Mesenchymal stem cell (in vitro differentiated cells and primary cell): Measurements from ENCODE around the gene POLR1D.
"Not testable (repeated sequence)": the region's sequence is repeated elsewhere in the genome, so short reads cannot be mapped to it uniquely, and the experiment has no call there.

Source experiments
- DNase-seq: peaks from one replicate; pipeline ENCODE4 v3.0.0-alpha.2; 2013
- H2AFZ ChIP-seq: one replicate; pipeline ENCODE4 v1.6.1; 2013; ENCODE audit warnings: low read depth, mild to moderate bottlenecking, control low read depth, inconsistent platforms, low read length, moderate library complexity
- H2AK5ac ChIP-seq: 2 replicates; pipeline ENCODE4 v1.6.1; 2013; ENCODE audit warnings: low read length, moderate library complexity, mild to moderate bottlenecking, inconsistent platforms; ENCODE audit not compliant: severe bottlenecking
- H2BK120ac ChIP-seq: one replicate; pipeline ENCODE4 v1.6.1; 2013; ENCODE audit warnings: low read depth, mild to moderate bottlenecking, inconsistent platforms, low read length, moderate library complexity
- H2BK12ac ChIP-seq, 2 experiments: one replicate each; pipeline ENCODE4 v1.6.1; 2013; ENCODE audit warnings: inconsistent platforms in 2 of 2, low read length in 2 of 2, mild to moderate bottlenecking in 2 of 2, moderate library complexity in 2 of 2, control low read depth in 1 of 2
- H2BK15ac ChIP-seq: one replicate; pipeline ENCODE4 v1.6.1; 2013; ENCODE audit warnings: mild to moderate bottlenecking, low read depth, inconsistent platforms; ENCODE audit not compliant: poor library complexity, severe bottlenecking
- H2BK5ac ChIP-seq: 2 replicates; pipeline ENCODE4 v1.6.1; 2013; ENCODE audit warnings: low read depth, mild to moderate bottlenecking, low read length, control low read depth, inconsistent platforms; ENCODE audit not compliant: poor library complexity, severe bottlenecking
- H3K14ac ChIP-seq, 2 experiments: one replicate each; pipeline ENCODE4 v1.6.1; 2013; ENCODE audit warnings: inconsistent platforms in 2 of 2, low read length in 2 of 2, control low read depth in 1 of 2, mild to moderate bottlenecking in 1 of 2, moderate library complexity in 1 of 2
- H3K18ac ChIP-seq, 2 experiments: one replicate each; pipeline ENCODE4 v1.6.1; 2013; ENCODE audit warnings: inconsistent platforms in 2 of 2, low read length in 2 of 2, control low read depth in 1 of 2, low read depth in 1 of 2, mild to moderate bottlenecking in 1 of 2
- H3K23ac ChIP-seq, 2 experiments: one replicate each; pipeline ENCODE4 v1.6.1; 2013; ENCODE audit warnings: inconsistent platforms in 2 of 2, low read length in 2 of 2, mild to moderate bottlenecking in 2 of 2, moderate library complexity in 2 of 2, control low read depth in 1 of 2
- H3K27ac ChIP-seq: 2 replicates; pipeline ENCODE4 v1.5.1; 2013; ENCODE audit warnings: mild to moderate bottlenecking, moderate library complexity, low read length, control low read depth, inconsistent platforms; ENCODE audit not compliant: poor library complexity, severe bottlenecking
- H3K27me3 ChIP-seq, 2 experiments: 2 replicates each; pipeline versions ENCODE4 v1.6.1 to v1.7.0; 2013; ENCODE audit warnings: low read length in 2 of 2, mild to moderate bottlenecking in 2 of 2, moderate library complexity in 2 of 2, control low read depth in 1 of 2, inconsistent platforms in 1 of 2; ENCODE audit not compliant: control insufficient read depth in 1 of 2, insufficient read depth in 1 of 2
- H3K36me3 ChIP-seq, 2 experiments: 2 replicates each; pipeline versions ENCODE4 v1.6.1 to v1.7.0; 2013; ENCODE audit warnings: low read length in 2 of 2, control low read depth in 1 of 2, inconsistent platforms in 1 of 2, low read depth in 1 of 2, mild to moderate bottlenecking in 1 of 2; ENCODE audit not compliant: insufficient read depth in 2 of 2, control insufficient read depth in 1 of 2
- H3K4ac ChIP-seq, 2 experiments: one replicate each; pipeline ENCODE4 v1.6.1; 2013; ENCODE audit warnings: inconsistent platforms in 2 of 2, low read length in 2 of 2, mild to moderate bottlenecking in 2 of 2, moderate library complexity in 2 of 2, control low read depth in 1 of 2, low read depth in 1 of 2
- H3K4me1 ChIP-seq: 2 replicates; pipeline ENCODE4 v1.6.1; 2013; ENCODE audit warnings: low read depth, low read length, control low read depth; ENCODE audit not compliant: control insufficient read depth, insufficient read depth
- H3K4me2 ChIP-seq: 2 replicates; pipeline ENCODE4 v1.6.1; 2013; ENCODE audit warnings: low read length, mild to moderate bottlenecking, inconsistent platforms; ENCODE audit not compliant: poor library complexity, severe bottlenecking
- H3K4me3 ChIP-seq, 2 experiments: 2 replicates each; pipeline versions ENCODE4 v1.5.1 to v1.7.0; 2013; ENCODE audit warnings: low read length in 2 of 2, mild to moderate bottlenecking in 2 of 2, control low read depth in 1 of 2, low read depth in 1 of 2; ENCODE audit not compliant: insufficient read depth in 1 of 2
- H3K79me1 ChIP-seq: replicated peaks from 2 replicates; pipeline ENCODE4 v1.6.1; 2013; ENCODE audit warnings: mild to moderate bottlenecking, control low read depth, low read length, inconsistent platforms; ENCODE audit not compliant: poor library complexity, severe bottlenecking
- H3K9ac ChIP-seq: 2 replicates; pipeline ENCODE4 v1.7.0; 2013; ENCODE audit warnings: mild to moderate bottlenecking, low read length, moderate library complexity
- H3K9me3 ChIP-seq: 2 replicates; pipeline ENCODE4 v1.7.0; 2013; ENCODE audit warnings: mild to moderate bottlenecking, low read length; ENCODE audit not compliant: control insufficient read depth
- H4K8ac ChIP-seq: one replicate; pipeline ENCODE4 v1.6.1; 2013; ENCODE audit warnings: inconsistent platforms, mild to moderate bottlenecking, low read length, moderate library complexity
- H4K91ac ChIP-seq: one replicate; pipeline ENCODE4 v1.6.1; 2013; ENCODE audit warnings: mild to moderate bottlenecking, low read length, inconsistent platforms
- WGBS: methylation state at CpG from one replicate; pipeline ENCODE4 v1.1.7; 2013; ENCODE audit warnings: mixed read lengths; 5-methylcytosine and 5-hydroxymethylcytosine counted together

The POLR1D gene

DNA sequence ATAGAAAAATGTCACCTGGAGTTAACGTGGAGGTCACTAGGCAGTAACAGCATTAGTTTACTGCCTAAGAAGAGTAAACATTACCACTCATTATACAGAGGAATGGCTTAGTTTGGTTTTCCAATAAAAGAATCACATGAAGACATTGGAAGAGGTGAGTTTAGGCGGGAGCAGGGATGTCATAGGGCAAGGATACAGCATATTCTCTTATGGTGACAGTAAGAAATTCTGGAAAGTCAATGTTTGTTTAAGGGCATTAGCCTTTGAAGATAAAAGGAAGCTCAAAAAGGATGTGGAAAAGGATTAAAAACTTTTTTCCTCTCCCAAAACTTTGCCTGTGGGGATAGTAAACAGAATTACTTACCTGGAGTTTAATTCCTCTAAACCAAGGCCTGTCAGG, 4.1 kb downstream of the POLR1D start:
- 100% methylated on average over 1 of the region's 2 CpGs for WGBS
- Histone ChIP-seq H3K4me1 (peaks cover 4% of the 10 kb centered on the region), H2BK120ac (no peak overlapping the region), H3K9me3 (no peaks in the 10 kb centered on the region), H3K27me3 (no peaks in the 10 kb centered on the region), H2AK5ac (no peak overlapping the region), H2AFZ (no peak overlapping the region), H3K36me3 (peaks cover 2 to 45% of the 10 kb centered on the region in 2 experiments), H2BK12ac (no peak overlapping the region), H2BK15ac (no peak overlapping the region), H3K79me1 (peaks cover 29% of the 10 kb centered on the region), H3K4me2 (no peak overlapping the region), H3K4me3 (no peak overlapping the region), H4K91ac (no peak overlapping the region), H3K14ac (no peak overlapping the region), H4K8ac (no peak overlapping the region), H3K9ac (no peak overlapping the region), H3K4ac (no peak overlapping the region), H3K27ac (no peak overlapping the region), H3K23ac (no peak overlapping the region), H3K18ac (no peak overlapping the region), H2BK5ac (no peak overlapping the region)
- DNase-seq = no peak

DNA sequence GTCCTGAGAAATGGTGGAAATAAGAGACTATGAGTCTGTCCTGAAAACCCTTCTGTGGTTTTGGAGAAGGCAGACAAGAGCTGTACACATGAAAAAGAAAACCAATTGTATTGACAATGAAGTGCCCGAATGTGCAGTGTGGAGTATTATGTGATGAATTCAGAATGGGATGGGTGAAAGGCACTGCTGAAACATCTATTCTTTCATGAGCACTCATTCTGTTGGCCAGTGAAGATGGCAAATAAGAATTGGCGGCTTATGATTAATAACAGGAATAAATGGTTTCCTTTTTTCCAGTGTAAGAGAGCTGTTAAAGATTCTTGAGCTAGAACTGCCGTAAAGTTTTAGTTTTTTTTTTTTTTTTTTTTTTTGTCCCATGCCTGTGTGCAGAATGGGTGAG, 5.7 kb downstream of the POLR1D start:
- 94% methylated on average over 3 of the region's 3 CpGs for WGBS

DNA sequence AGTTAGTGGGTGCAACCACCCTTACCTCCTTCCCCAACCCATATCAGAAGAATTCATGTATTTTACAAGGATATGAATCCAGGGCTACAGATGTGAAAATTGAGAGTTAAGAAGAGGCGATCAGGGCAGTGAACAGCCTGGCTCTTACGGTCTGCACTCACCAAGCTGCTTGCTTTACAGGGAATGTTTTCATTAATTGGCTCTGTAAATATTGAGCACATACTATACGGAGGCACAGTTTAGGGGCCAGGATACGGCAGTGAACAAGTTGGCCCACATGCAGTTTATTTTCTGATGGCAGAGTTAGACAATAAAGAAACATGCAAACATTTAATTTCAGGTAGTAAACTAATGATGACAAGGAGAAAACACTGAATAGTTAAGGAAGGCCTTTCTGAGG, 6.4 kb downstream of the POLR1D start:
- no peak overlapping the region for H3K23ac ChIP-seq
- H2BK12ac ChIP-seq = no peak overlapping the region
- H3K4me3 ChIP-seq = no peak overlapping the region
- no peaks in the 10 kb centered on the region for H3K4me1 ChIP-seq
- H3K27ac ChIP-seq = no peak overlapping the region
- H2BK5ac ChIP-seq = no peak overlapping the region
- no peak overlapping the region for H2AFZ ChIP-seq
- no peaks in the 10 kb centered on the region for H3K9me3 ChIP-seq
- H3K79me1 ChIP-seq = peaks cover 36% of the 10 kb centered on the region
- H4K8ac ChIP-seq = no peak overlapping the region
- H3K36me3 ChIP-seq = peaks cover 9 to 61% of the 10 kb centered on the region in 2 experiments
- no peak overlapping the region for H4K91ac ChIP-seq
- no peak overlapping the region for H2AK5ac ChIP-seq
- H3K9ac ChIP-seq = no peak overlapping the region
- 81% methylated on average over 4 of the region's 4 CpGs for WGBS
- no peak overlapping the region for H2BK15ac ChIP-seq
- no peak overlapping the region for H3K4ac ChIP-seq
- H3K14ac ChIP-seq = no peak overlapping the region
- H3K18ac ChIP-seq = no peak overlapping the region
- no peaks in the 10 kb centered on the region for H3K27me3 ChIP-seq
- no peak overlapping the region for H2BK120ac ChIP-seq
- DNase-seq = no peak
- H3K4me2 ChIP-seq = no peak overlapping the region

More for the DNA sequence above, 5.7 kb downstream of the POLR1D start:
- Histone ChIP-seq H4K91ac (no peak overlapping the region), H4K8ac (no peak overlapping the region), H3K4ac (no peak overlapping the region), H3K4me3 (no peak overlapping the region), H3K27me3 (no peaks in the 10 kb centered on the region), H3K18ac (no peak overlapping the region), H3K36me3 (peaks cover 7 to 58% of the 10 kb centered on the region in 2 experiments), H3K27ac (no peak overlapping the region), H3K23ac (no peak overlapping the region), H3K9me3 (no peaks in the 10 kb centered on the region), H3K4me1 (peaks cover 2% of the 10 kb centered on the region), H2BK120ac (no peak overlapping the region), H2AK5ac (no peak overlapping the region), H3K4me2 (no peak overlapping the region), H3K14ac (no peak overlapping the region), H2BK12ac (no peak overlapping the region), H2BK15ac (no peak overlapping the region), H2BK5ac (no peak overlapping the region), H3K79me1 (peaks cover 34% of the 10 kb centered on the region), H3K9ac (no peak overlapping the region), H2AFZ (no peak overlapping the region)
- DNase-seq = no peak

DNA sequence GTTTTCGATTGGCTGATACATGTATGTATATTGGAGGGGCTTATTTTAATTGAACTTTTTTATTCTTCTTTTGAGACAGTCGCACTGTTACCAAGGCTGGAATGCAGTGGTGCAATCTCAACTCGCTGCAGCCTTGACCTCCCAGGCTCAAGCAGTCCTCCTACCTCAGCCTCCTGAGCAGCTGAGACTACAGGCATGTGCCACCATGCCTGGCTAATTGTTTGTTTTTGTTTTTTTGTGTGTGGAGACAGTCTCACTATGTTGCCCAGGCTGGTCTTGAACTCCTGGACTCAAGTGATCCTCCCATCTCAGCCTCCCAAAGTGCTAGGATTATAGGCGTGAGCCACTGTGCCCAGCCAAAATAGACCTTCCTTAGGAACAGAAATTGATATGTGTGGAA, 7.1 kb downstream of the POLR1D start:
- not testable (repeated sequence) for H2BK5ac ChIP-seq, H3K4ac ChIP-seq, H4K91ac ChIP-seq, H3K27ac ChIP-seq, H3K14ac ChIP-seq, H2BK120ac ChIP-seq, H3K23ac ChIP-seq, H3K9me3 ChIP-seq, H3K4me1 ChIP-seq, H4K8ac ChIP-seq, H2AK5ac ChIP-seq, H3K4me3 ChIP-seq, H3K18ac ChIP-seq, DNase-seq, H2BK12ac ChIP-seq, H3K27me3 ChIP-seq, H2BK15ac ChIP-seq, H2AFZ ChIP-seq, H3K4me2 ChIP-seq, H3K9ac ChIP-seq
- peaks cover 10 to 58% of the 10 kb centered on the region in 2 experiments for H3K36me3 ChIP-seq
- peaks cover 38% of the 10 kb centered on the region for H3K79me1 ChIP-seq
- 96% methylated on average over 4 of the region's 4 CpGs for WGBS
